Caco-2 (cell line): ENCODE measurements around the gene ITGAD. TPM values are rescaled to one million over a fixed set of nuclear protein-coding genes. Genes with fewer than 3 reads are reported as not detected.

ENCODE experiments used
- BruUV-seq: library from RNA; stranded (reverse); fragments of 400-500 nt; replicated peaks from 2 replicates; lab custom pipeline; 2021; lab: Mats Ljungman, UMichigan
- CTCF ChIA-PET: fragments of 300-600 bp; sonication (Branson Sonifier 250); formaldehyde crosslinking; loops from one replicate; lab custom pipeline; 2022; ENCODE audit warnings: antibody characterized with exemption; lab: Charles Lee
- POLR2A ChIA-PET: fragments of 300-600 bp; sonication (Branson Sonifier 250); formaldehyde crosslinking; loops from one replicate; lab custom pipeline; 2022; ENCODE audit warnings: antibody characterized with exemption; lab: Charles Lee
- DNase-seq, 2 experiments: peaks; one replicate each; pipeline versions ENCODE4 v3.0.0 to v3.0.0-alpha.2; 2020 to 2022
- H3K27me3 ChIP-seq: replicated peaks from 2 replicates; pipeline ENCODE4 v1.6.0; 2011; ENCODE audit warnings: low read length; ENCODE audit not compliant: control insufficient read depth, insufficient read depth
- H3K36me3 ChIP-seq: 2 replicates; pipeline ENCODE4 v1.5.1; 2011; ENCODE audit warnings: low read length; ENCODE audit not compliant: control insufficient read depth, insufficient read depth
- H3K4me1 ChIP-seq: fragments of 250-450 bp; sonication (Bioruptor Pico); 2 replicates; pipeline ENCODE4 v1.5.1; 2020; ENCODE audit warnings: mild to moderate bottlenecking
- H3K4me3 ChIP-seq: 2 replicates; pipeline ENCODE4 v1.5.1; 2011; ENCODE audit warnings: low read depth, mild to moderate bottlenecking, control low read depth, low read length
- H3K9me3 ChIP-seq: fragments of 250-450 bp; sonication (Bioruptor Pico); 2 replicates; pipeline ENCODE4 v1.5.1; 2020; ENCODE audit warnings: mild to moderate bottlenecking, moderate library complexity
- H3K27ac Mint-ChIP-seq: one replicate; pipeline ENCODE4 v1.8.0; 2022; ENCODE audit warnings: mixed read lengths; ENCODE audit not compliant: unreplicated experiment
- H3K27me3 Mint-ChIP-seq: one replicate; pipeline ENCODE4 v1.8.0; 2022; ENCODE audit warnings: mixed read lengths; ENCODE audit not compliant: insufficient read depth, unreplicated experiment
- H3K36me3 Mint-ChIP-seq: one replicate; pipeline ENCODE4 v1.8.0; 2022; ENCODE audit warnings: mild to moderate bottlenecking, mixed read lengths; ENCODE audit not compliant: insufficient read depth, unreplicated experiment
- H3K4me1 Mint-ChIP-seq: one replicate; pipeline ENCODE4 v1.8.0; 2022; ENCODE audit warnings: low read depth, mixed read lengths; ENCODE audit not compliant: unreplicated experiment
- H3K4me3 Mint-ChIP-seq: one replicate; pipeline ENCODE4 v1.8.0; 2022; ENCODE audit warnings: mild to moderate bottlenecking, moderate library complexity, mixed read lengths; ENCODE audit not compliant: unreplicated experiment
- H3K9me3 Mint-ChIP-seq: one replicate; pipeline ENCODE4 v1.8.0; 2022; ENCODE audit warnings: mixed read lengths; ENCODE audit not compliant: unreplicated experiment
- CTCF ChIP-seq, 2 experiments: fragments of 200-600 bp in 1 of 2; IDR thresholded peaks; 1 replicate in 1 of 2; 2 replicates in 1 of 2; pipeline versions ENCODE4 v1.5.1 to v1.8.0; 2011 to 2022; ENCODE audit warnings: antibody characterized with exemption in 1 of 2, control low read depth in 1 of 2, inconsistent platforms in 1 of 2, low read depth in 1 of 2, low read length in 1 of 2, mild to moderate bottlenecking in 1 of 2, moderate library complexity in 1 of 2; ENCODE audit not compliant: insufficient read depth in 1 of 2, severe bottlenecking in 1 of 2, unreplicated experiment in 1 of 2
- intact Hi-C: fragments of 100-400 bp; cut with micrococcal nuclease; formaldehyde crosslinking; loops from one replicate; pipeline ENCODE4 v1.10.0; 2022; ENCODE audit not compliant: unreplicated experiment
- total RNA-seq: library from RNA; stranded (reverse); gene quantifications from 2 replicates; pipeline ENCODE4 v1.2.3, GENCODE V29; 2022

The ITGAD gene
- total RNA-seq, 1 experiment from 2014 or later, result not detected

- intact Hi-C loops, result no loop called here
- no peaks in the 10 kb centered on the region for H3K27me3 ChIP-seq
- ChIA-PET CTCF (no interaction called here), POLR2A (no interaction called here)
- no peak for DNase-seq
- no peak overlapping the region for H3K4me3 ChIP-seq
- Mint-ChIP-seq H3K9me3 (no peaks in the 10 kb centered on the region), H3K27me3 (peaks cover 9% of the 10 kb centered on the region), H3K4me3 (no peak overlapping the region), H3K36me3 (no peaks in the 10 kb centered on the region), H3K4me1 (no peaks in the 10 kb centered on the region), H3K27ac (no peak overlapping the region)
- no TSS peak for BruUV-seq
- no peak for TF ChIP-seq CTCF (IDR thresholded peaks at IDR 0.05; ENCODE audit: insufficient read depth in 1 of 2, low read depth in 1 of 2, low read length in 1 of 2, severe bottlenecking in 1 of 2, unreplicated experiment in 1 of 2)
- H3K36me3 ChIP-seq, result no peaks in the 10 kb centered on the region
- no peaks in the 10 kb centered on the region for H3K9me3 ChIP-seq
- peaks cover 7% of the 10 kb centered on the region; the same call in 1 of the 2 replicates for H3K4me1 ChIP-seq
Observed at GRCh38 chr16:31390504-31391041, 2.6 kb upstream of the ITGAD start.

- peaks cover 5% of the 10 kb centered on the region for H3K27me3 Mint-ChIP-seq
- DNase-seq, result no peak
- ChIA-PET CTCF (no interaction called here), POLR2A (no interaction called here)
- H3K27ac Mint-ChIP-seq, result no peak overlapping the region
- no peak overlapping the region for H3K4me3 Mint-ChIP-seq
- H3K36me3 ChIP-seq, result no peaks in the 10 kb centered on the region
- no peaks in the 10 kb centered on the region for H3K4me1 Mint-ChIP-seq
- peaks cover 10% of the 10 kb centered on the region for H3K9me3 Mint-ChIP-seq
- no peaks in the 10 kb centered on the region for H3K27me3 ChIP-seq
- H3K9me3 ChIP-seq, result no peaks in the 10 kb centered on the region
- no peak overlapping the region for H3K4me3 ChIP-seq
- no TSS peak for BruUV-seq
- intact Hi-C loops, result no loop called here
- TF ChIP-seq CTCF (IDR thresholded peaks at IDR 0.05; ENCODE audit: insufficient read depth in 1 of 2, low read depth in 1 of 2, low read length in 1 of 2, severe bottlenecking in 1 of 2, unreplicated experiment in 1 of 2), result no peak
- no peaks in the 10 kb centered on the region for H3K36me3 Mint-ChIP-seq
- no peaks in the 10 kb centered on the region for H3K4me1 ChIP-seq
Observed at GRCh38 chr16:31395647-31396046, 2.5 kb downstream of the ITGAD start.

GRCh38 chr16:31397096-31397660 lies 4.0 kb downstream of the ITGAD start:
- peaks cover 3% of the 10 kb centered on the region for H3K27me3 Mint-ChIP-seq
- POLR2A ChIA-PET, result no interaction called here

More at GRCh38 chr16:31397096-31397660, 4.0 kb downstream of the ITGAD start:
- TF ChIP-seq CTCF (IDR thresholded peaks at IDR 0.05; ENCODE audit: insufficient read depth in 1 of 2, low read depth in 1 of 2, low read length in 1 of 2, severe bottlenecking in 1 of 2, unreplicated experiment in 1 of 2), result no peak
- Histone ChIP-seq H3K36me3 (no peaks in the 10 kb centered on the region), H3K27me3 (no peaks in the 10 kb centered on the region), H3K4me1 (no peaks in the 10 kb centered on the region), H3K9me3 (no peaks in the 10 kb centered on the region), H3K4me3 (no peak overlapping the region)
- Mint-ChIP-seq H3K27ac (no peak overlapping the region), H3K4me1 (no peaks in the 10 kb centered on the region), H3K4me3 (no peak overlapping the region), H3K9me3 (peaks cover 10% of the 10 kb centered on the region), H3K36me3 (no peaks in the 10 kb centered on the region)
- CTCF ChIA-PET, result no interaction called here
- intact Hi-C loops, result no loop called here
- no TSS peak for BruUV-seq
- no peak for DNase-seq
